HEK293T (cell line): ENCODE data around the gene MCEMP1.
A peak's percentile ranks its signal among the peaks of the same experiment; 100 is the strongest.

Experiments
- CTCF ChIA-PET: fragments of 350-600 bp; formaldehyde crosslinking; extraction: SDS; loops from one replicate; lab custom pipeline; 2021; ENCODE audit warnings: antibody characterized with exemption, inconsistent platforms; lab: Yijun Ruan, JAX
- POLR2A ChIA-PET: fragments of 350-600 bp; formaldehyde crosslinking; extraction: SDS; loops from one replicate; lab custom pipeline; 2020; ENCODE audit warnings: antibody characterized with exemption, inconsistent platforms; lab: Yijun Ruan, JAX
- DNase-seq: peaks from one replicate; pipeline ENCODE4 v3.0.0; 2012; ENCODE audit warnings: mixed read lengths; ENCODE audit errors: extremely low spot score
- ARNT ChIP-seq: fragments of 450-650 bp; IDR thresholded peaks from 2 replicates; pipeline ENCODE4 v1.6.1; 2017; ENCODE audit warnings: mild to moderate bottlenecking
- BHLHE40 ChIP-seq: fragments of 450-650 bp; IDR thresholded peaks from 2 replicates; pipeline ENCODE4 v1.6.1; 2016; ENCODE audit warnings: mild to moderate bottlenecking, moderate library complexity, borderline replicate concordance
- CTBP1 ChIP-seq: fragments of 450-650 bp; IDR thresholded peaks from 2 replicates; pipeline ENCODE4 v1.6.1; 2016; ENCODE audit warnings: borderline replicate concordance
- ELF4 ChIP-seq: fragments of 450-650 bp; IDR thresholded peaks from 2 replicates; pipeline ENCODE4 v1.6.1; 2017; ENCODE audit warnings: antibody characterized with exemption
- FOXA1 ChIP-seq: fragments of 450-650 bp; IDR thresholded peaks from 2 replicates; pipeline ENCODE4 v1.6.1; 2016; ENCODE audit warnings: mild to moderate bottlenecking
- FOXK2 ChIP-seq: fragments of 450-650 bp; IDR thresholded peaks from 2 replicates; pipeline ENCODE4 v1.6.1; 2016; ENCODE audit warnings: mild to moderate bottlenecking
- FOXM1 ChIP-seq: fragments of 450-650 bp; IDR thresholded peaks from 2 replicates; pipeline ENCODE4 v1.6.1; 2017; ENCODE audit warnings: mild to moderate bottlenecking, borderline replicate concordance
- HDGF ChIP-seq: fragments of 450-650 bp; IDR thresholded peaks from 2 replicates; pipeline ENCODE4 v1.6.1; 2017; ENCODE audit warnings: antibody characterized with exemption, borderline replicate concordance
- L3MBTL2 ChIP-seq: fragments of 450-650 bp; conservative IDR thresholded peaks from 2 replicates; pipeline ENCODE4 v1.6.1; 2016; ENCODE audit warnings: mild to moderate bottlenecking
- LEF1 ChIP-seq: fragments of 450-650 bp; IDR thresholded peaks from 2 replicates; pipeline ENCODE4 v1.6.1; 2017; ENCODE audit warnings: mild to moderate bottlenecking, borderline replicate concordance
- NFRKB ChIP-seq: fragments of 450-650 bp; IDR thresholded peaks from 2 replicates; pipeline ENCODE4 v1.6.1; 2016; ENCODE audit warnings: mild to moderate bottlenecking, moderate library complexity
- SP1 ChIP-seq: fragments of 450-650 bp; IDR thresholded peaks from 2 replicates; pipeline ENCODE4 v1.6.1; 2017
- SUZ12 ChIP-seq: fragments of 450-650 bp; IDR thresholded peaks from 2 replicates; pipeline ENCODE4 v1.6.1; 2016; ENCODE audit warnings: mild to moderate bottlenecking
- TARDBP ChIP-seq: fragments of 450-650 bp; IDR thresholded peaks from 2 replicates; pipeline ENCODE4 v1.6.1; 2016
- ZNF384 ChIP-seq: fragments of 450-650 bp; IDR thresholded peaks from 2 replicates; pipeline ENCODE4 v1.6.1; 2016
- TF ChIP-seq, protein P1 (sequence below): fragments of 450-650 bp; IDR thresholded peaks from 2 replicates; pipeline ENCODE4 v1.6.1; 2016

The MCEMP1 gene

DNA sequence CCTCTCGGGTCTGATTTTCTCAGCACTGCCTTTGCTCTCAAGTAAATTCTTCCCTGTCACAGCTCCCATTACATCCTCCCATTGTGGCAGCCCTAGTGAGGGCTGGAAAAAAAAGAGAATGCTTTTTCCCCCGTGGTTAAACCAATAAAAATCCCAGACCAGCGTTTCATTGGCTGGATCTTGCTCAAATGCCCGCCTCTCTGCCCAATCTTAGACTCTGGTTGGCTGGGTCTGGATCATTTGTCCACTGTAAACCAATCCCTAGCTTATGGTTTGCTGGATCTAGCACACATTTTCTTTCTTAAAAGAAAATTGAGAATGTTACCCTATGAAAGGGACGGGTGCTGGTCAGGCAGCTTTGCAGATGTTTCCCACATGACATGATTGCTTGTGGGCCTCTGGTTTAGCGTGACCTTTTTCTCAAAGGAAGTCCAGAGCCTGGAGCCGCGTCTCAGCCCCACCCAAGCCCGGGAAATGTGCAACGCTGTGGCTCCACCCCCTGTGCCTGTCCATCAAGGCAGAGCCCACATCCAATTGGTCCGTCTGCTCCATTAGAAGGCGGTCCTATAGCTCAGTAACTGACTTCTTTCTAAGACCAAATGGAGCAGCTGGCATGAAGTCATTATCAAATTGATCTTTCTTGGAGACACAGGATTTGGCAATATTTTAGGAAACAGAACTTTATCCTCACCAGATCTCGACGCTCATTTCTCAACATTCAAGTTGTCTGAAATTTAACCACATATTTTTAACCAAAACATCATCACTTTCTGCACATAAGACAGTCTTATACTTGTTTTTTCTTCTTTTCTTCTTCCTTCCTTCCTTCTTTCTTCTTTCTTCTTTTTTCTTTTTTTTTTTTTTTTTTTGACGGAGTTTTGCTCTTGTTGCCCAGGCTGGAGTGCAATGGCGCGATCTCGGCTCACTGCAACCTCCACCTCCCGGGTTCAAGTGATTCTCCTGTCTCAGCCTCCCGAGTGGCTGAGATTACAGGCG lies 2.6 kb upstream of the MCEMP1 start:
- CTCF ChIA-PET: interaction anchor here (1.2 kb wide), 1 partner anchor 106 kb away, joined by 6 read pairs; no protein-coding TSS in a partner anchor
- POLR2A ChIA-PET: no interaction called here
- TF ChIP-seq FOXK2: no peak
- TF ChIP-seq L3MBTL2: 0 out of 2 replicates have a peak, but pooled peaks have one; percentile 12
- no peak for TF ChIP-seq BHLHE40
- TF ChIP-seq, protein P1, sequence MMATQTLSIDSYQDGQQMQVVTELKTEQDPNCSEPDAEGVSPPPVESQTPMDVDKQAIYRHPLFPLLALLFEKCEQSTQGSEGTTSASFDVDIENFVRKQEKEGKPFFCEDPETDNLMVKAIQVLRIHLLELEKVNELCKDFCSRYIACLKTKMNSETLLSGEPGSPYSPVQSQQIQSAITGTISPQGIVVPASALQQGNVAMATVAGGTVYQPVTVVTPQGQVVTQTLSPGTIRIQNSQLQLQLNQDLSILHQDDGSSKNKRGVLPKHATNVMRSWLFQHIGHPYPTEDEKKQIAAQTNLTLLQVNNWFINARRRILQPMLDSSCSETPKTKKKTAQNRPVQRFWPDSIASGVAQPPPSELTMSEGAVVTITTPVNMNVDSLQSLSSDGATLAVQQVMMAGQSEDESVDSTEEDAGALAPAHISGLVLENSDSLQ: peak; percentile 98
- no peak for TF ChIP-seq FOXM1
- peak; percentile 86 for DNase-seq

DNA sequence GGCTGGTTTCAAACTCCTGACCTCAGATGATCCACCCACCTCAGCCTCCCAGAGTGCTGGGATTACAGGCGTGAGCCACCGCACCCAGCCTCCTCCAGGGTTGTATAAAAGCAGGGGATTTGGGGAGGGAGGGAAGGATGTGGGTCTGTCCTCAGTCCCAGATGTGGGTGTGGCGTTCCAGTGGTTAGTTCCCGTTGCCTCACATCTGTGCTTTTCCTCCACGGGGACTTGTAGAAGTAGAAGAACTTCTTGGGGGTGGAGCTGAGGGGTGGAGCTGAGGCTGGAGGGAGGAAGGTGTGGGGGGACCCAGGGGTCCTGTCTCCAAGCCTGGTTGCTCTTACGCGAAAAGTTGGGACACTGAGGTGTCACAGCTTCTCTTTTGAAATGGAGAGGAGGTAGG lies 514 bp upstream of the MCEMP1 start:
- ChIA-PET POLR2A (no interaction called here), CTCF (no interaction called here)

DNA sequence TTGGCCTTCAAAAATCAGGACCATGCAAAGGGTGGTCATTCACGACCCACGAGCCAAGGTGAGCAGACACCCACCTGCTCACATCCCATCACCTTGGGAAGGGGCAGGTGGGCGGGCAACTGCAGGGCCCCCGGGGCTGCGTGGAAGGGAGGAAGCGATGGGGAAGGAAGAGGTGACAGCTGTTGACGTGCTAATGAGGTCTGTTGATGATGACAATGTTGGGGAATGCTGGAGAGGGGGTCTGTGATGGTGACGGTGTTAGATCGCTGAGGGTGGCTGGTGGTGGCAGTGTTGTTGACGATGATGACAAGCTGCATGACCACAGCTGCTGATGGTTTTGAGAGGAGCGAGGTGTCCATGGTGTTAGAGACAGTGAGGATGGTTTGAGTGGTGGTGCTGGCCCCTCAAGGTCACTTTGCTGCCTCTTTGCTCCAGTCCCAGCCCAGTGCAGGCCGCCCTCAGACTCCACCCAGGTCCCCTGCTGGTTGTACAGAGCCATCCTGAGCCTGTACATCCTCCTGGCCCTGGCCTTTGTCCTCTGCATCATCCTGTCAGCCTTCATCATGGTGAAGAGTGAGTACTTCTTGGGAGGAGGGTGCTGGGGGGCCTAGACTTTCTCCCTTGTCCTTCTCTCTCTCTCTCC lies 900 bp downstream of the MCEMP1 start:
- no peak for TF ChIP-seq SUZ12
- no peak for TF ChIP-seq FOXK2
- no peak for TF ChIP-seq CTBP1
- TF ChIP-seq LEF1: no peak
- TF ChIP-seq, protein P1: no peak
- no peak for TF ChIP-seq FOXM1
- TF ChIP-seq FOXA1: no peak
- no peak for TF ChIP-seq L3MBTL2
- no peak for TF ChIP-seq NFRKB
- TF ChIP-seq TARDBP: no peak
- ChIA-PET CTCF (no interaction called here), POLR2A (no interaction called here)
- no peak for DNase-seq

More for the DNA sequence above, 514 bp upstream of the MCEMP1 start:
- TF ChIP-seq SP1: no peak
- TF ChIP-seq ARNT: no peak
- TF ChIP-seq TARDBP: no peak
- no peak for TF ChIP-seq CTBP1
- no peak for TF ChIP-seq SUZ12
- TF ChIP-seq FOXA1: no peak
- TF ChIP-seq NFRKB: no peak
- TF ChIP-seq LEF1: no peak
- no peak for TF ChIP-seq ZNF384
- TF ChIP-seq HDGF: no peak
- TF ChIP-seq, protein P1: no peak
- no peak for DNase-seq

DNA sequence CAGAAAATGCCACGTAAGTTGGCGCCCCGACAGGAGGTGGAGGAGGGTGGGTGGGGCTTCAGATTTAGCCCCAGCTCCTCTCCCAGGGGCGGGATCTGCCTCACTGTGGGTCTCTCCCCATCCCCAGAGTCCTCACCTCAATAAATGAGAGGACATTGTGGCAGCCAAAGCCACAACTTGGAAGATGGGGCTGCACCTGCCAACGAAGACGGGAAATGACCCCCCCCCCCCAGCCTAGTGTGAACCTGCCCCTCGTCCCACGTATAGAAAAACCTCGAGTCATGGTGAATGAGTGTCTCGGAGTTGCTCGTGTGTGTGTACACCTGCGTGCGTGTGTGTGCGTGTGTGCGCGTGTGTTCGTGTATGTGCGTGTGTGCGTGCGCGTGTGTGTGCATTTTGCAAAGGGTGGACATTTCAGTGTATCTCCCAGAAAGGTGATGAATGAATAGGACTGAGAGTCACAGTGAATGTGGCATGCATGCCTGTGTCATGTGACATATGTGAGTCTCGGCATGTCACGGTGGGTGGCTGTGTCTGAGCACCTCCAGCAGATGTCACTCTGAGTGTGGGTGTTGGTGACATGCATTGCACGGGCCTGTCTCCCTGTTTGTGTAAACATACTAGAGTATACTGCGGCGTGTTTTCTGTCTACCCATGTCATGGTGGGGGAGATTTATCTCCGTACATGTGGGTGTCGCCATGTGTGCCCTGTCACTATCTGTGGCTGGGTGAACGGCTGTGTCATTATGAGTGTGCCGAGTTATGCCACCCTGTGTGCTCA lies 2.3 kb downstream of the MCEMP1 start:
- DNase-seq: no peak
- TF ChIP-seq FOXM1 (no peak), SP1 (no peak), FOXA1 (no peak), FOXK2 (no peak), CTBP1 (no peak), LEF1 (no peak), ELF4 (no peak), L3MBTL2 (no peak), NFRKB (no peak), HDGF (no peak), ARNT (no peak), BHLHE40 (no peak)
- TF ChIP-seq, protein P1: no peak
- ChIA-PET POLR2A (no interaction called here), CTCF (no interaction called here)
